Measurements from ENCODE around the gene ELOVL5.

Gene ELOVL5

DNA sequence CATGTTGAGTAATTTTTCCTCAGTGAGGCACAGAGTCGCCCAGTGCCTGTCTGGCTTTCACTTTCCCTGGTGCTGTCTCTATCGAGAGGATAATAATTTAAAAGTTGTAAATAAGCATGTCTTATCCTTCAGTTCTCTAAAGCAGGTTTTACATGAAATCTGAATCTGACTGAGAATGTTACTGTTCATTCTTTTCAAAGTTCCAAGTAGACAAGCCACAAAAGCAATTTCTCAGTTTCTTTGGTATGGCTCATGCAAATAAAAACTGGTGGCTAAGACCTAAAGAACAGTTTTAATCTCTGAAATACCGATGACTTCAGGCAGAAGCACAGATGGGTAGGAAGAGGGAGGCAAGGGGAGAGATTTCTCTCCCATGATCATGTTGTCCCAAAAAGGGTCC is 112.5 kb downstream of the ELOVL5 start:
- DNase-seq, result no peak

DNA sequence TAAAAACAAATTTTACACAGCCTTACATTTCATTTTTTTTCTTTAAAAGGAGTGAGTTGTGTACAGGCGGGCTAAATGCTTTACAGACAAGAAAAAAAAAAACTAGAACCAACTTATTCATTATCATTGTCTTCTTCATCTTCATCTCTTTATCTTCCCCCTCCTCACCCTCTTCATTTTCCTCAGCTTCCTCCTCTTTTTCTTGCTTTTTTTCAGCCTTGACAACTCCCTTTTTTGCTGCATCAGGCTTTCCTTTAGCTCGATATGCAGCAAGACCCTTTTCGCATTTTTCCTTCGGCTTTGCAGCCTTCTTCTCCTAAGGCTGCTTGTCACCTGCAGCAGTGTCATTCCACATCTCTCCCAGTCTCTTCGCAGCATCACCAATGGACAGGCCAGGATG is 113.2 kb downstream of the ELOVL5 start:
- no peak for DNase-seq

DNA sequence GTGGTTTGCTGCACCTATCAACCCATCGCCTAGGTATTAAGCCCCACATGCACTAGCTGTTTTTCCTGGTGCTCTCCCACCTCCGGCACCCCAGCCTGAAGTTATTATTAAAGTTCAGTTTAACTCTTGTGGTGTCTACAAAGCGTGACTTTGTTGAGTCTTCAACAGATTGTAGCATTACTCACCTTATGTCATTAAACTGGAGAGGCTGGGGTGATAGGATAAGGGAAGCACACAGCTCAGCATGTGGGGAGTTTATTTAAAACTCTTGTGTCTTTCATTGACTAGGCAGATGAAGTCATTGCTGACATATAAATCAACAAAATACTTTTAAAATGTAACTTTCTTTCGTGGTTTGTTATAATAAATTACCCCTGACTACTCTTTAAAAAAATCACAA is 115.4 kb downstream of the ELOVL5 start:
- no peak for DNase-seq

- no peak for DNase-seq
Measured at GRCh38 chr6:53230775-53231467, 117.8 kb downstream of the ELOVL5 start.

GRCh38 chr6:53227847-53228246 is 120.9 kb downstream of the ELOVL5 start:
- no peak for DNase-seq

DNA sequence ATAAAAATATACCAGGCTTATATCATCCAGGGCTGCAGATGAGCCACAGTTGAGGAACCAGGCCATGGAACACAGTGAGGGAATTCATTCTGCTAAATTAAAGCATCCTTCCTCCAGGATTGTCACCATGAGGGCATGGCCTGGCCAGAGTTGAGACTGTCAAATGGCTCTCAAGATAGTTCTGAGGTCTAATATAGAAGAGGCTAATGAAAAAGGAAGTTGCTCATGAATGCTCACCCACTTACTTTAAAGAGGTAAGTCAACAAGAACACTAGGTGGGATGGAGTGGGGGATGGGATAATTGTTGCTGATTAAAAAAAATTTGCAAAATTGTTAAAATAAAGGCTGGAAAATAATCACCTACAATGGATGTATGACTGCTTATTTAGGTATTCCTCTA is 128.1 kb downstream of the ELOVL5 start:
- no peak for DNase-seq

Measured in cortex of kidney (tissue), 1 donor.